IPS-18a (cell line): ENCODE results near the gene DACT1.

Source experiments
- H3K27ac ChIP-seq: one replicate; pipeline ENCODE4 v1.5.1; 2013; ENCODE audit warnings: low read length
- H3K27me3 ChIP-seq: one replicate; pipeline ENCODE4 v1.6.1; 2013; ENCODE audit warnings: mild to moderate bottlenecking, low read length; ENCODE audit not compliant: control insufficient read depth, insufficient read depth
- H3K36me3 ChIP-seq: one replicate; pipeline ENCODE4 v1.6.1; 2013; ENCODE audit warnings: low read depth, low read length; ENCODE audit not compliant: control insufficient read depth
- H3K4me1 ChIP-seq: one replicate; pipeline ENCODE4 v1.6.1; 2013; ENCODE audit warnings: low read depth, low read length; ENCODE audit not compliant: control insufficient read depth
- H3K4me3 ChIP-seq: one replicate; pipeline ENCODE4 v1.5.1; 2013; ENCODE audit warnings: low read length
- H3K9ac ChIP-seq: one replicate; pipeline ENCODE4 v1.6.1; 2013; ENCODE audit warnings: mild to moderate bottlenecking, low read length, moderate library complexity
- H3K9me3 ChIP-seq: one replicate; pipeline ENCODE4 v1.6.1; 2013; ENCODE audit warnings: low read depth, low read length; ENCODE audit not compliant: control insufficient read depth

The DACT1 gene

GRCh38 chr14:58638231-58639197, 752 bp downstream of the DACT1 start:
- peaks cover 49% of the 10 kb centered on the region for H3K27me3 ChIP-seq
- H3K36me3 ChIP-seq, result peaks cover 8% of the 10 kb centered on the region
- H3K4me3 ChIP-seq, result peak overlapping the region; percentile 64
- H3K9me3 ChIP-seq, result no peaks in the 10 kb centered on the region
- H3K9ac ChIP-seq, result peak overlapping the region; percentile 36
- H3K4me1 ChIP-seq, result peaks cover 49% of the 10 kb centered on the region
- no peak overlapping the region for H3K27ac ChIP-seq

GRCh38 chr14:58639198-58639565, 1.4 kb downstream of the DACT1 start:
- no peak overlapping the region for H3K27ac ChIP-seq
- peak overlapping the region; percentile 36 for H3K9ac ChIP-seq
- peaks cover 8% of the 10 kb centered on the region for H3K36me3 ChIP-seq
- H3K4me3 ChIP-seq, result peak overlapping the region; percentile 64
- H3K4me1 ChIP-seq, result peaks cover 42% of the 10 kb centered on the region
- H3K9me3 ChIP-seq, result no peaks in the 10 kb centered on the region
- peaks cover 42% of the 10 kb centered on the region for H3K27me3 ChIP-seq

GRCh38 chr14:58639842-58640484, 2.2 kb downstream of the DACT1 start:
- H3K4me3 ChIP-seq, result peak overlapping the region; percentile 64
- H3K4me1 ChIP-seq, result peaks cover 35% of the 10 kb centered on the region
- H3K9ac ChIP-seq, result no peak overlapping the region
- no peak overlapping the region for H3K27ac ChIP-seq
- H3K9me3 ChIP-seq, result no peaks in the 10 kb centered on the region
- peaks cover 36% of the 10 kb centered on the region for H3K27me3 ChIP-seq
- peaks cover 8% of the 10 kb centered on the region for H3K36me3 ChIP-seq

DNA sequence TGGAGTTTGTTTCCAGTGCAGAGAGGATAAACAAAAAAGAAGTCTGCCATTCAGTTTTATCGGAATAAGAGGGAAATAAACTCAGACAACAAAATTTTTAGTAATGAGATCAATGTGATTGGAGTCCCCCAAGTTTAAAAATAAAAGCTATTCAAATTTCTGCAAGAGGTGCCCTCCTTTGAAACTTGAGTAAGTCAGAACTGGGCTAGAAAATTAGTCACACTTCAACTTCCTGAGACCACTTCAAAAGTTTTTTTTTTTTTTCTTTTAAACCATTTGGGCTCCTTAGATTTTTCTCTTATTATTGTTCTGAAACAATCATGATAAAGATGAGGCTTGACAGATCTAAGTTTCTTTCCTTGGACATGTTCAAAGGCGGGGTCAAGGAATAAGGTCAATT, 3.2 kb downstream of the DACT1 start:
- peaks cover 26% of the 10 kb centered on the region for H3K4me1 ChIP-seq
- no peak overlapping the region for H3K27ac ChIP-seq
- peaks cover 8% of the 10 kb centered on the region for H3K36me3 ChIP-seq
- H3K4me3 ChIP-seq, result no peak overlapping the region
- no peak overlapping the region for H3K9ac ChIP-seq
- no peaks in the 10 kb centered on the region for H3K9me3 ChIP-seq
- peaks cover 35% of the 10 kb centered on the region for H3K27me3 ChIP-seq

DNA sequence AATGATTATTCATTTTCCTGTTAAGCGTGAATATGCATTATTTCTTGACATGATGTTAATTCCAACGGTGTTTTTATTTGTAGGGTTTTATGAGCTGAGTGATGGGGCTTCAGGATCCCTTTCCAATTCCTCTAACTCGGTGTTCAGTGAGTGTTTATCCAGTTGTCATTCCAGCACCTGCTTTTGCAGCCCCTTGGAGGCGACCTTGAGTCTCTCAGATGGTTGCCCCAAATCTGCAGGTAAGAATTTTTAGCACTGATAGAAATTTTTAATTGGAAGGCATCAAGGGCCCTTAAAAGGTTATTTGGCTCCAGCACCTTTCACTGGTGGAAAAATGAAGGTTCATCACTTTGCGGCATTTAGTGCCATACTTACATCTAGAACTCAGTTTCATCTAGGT, 3.7 kb downstream of the DACT1 start:
- Histone ChIP-seq H3K9me3 (no peaks in the 10 kb centered on the region), H3K4me1 (peaks cover 21% of the 10 kb centered on the region), H3K4me3 (no peak overlapping the region), H3K27ac (no peak overlapping the region), H3K27me3 (peaks cover 29% of the 10 kb centered on the region), H3K9ac (no peak overlapping the region), H3K36me3 (peaks cover 8% of the 10 kb centered on the region)

DNA sequence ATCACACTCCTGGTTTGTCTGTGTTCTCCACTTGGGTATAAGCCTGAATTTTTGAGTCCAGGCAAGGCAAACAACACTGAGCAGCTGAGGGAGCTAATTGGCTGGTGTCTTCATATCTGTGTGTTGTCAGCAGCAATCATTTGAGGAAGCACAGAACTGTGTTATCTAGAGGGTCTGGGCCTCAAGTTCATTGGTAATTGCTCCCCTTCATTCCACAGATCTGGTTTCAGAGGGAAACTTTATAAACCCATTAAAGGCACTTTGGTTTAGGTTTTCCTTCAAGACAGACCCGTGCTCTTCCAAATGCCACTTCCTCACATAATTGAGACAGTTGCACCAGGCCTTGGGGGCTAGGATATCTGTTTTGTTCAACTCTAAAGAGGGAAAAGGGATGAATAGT, 5.6 kb downstream of the DACT1 start:
- peaks cover 13% of the 10 kb centered on the region for H3K4me1 ChIP-seq
- no peak overlapping the region for H3K9ac ChIP-seq
- no peak overlapping the region for H3K4me3 ChIP-seq
- peaks cover 16% of the 10 kb centered on the region for H3K27me3 ChIP-seq
- no peak overlapping the region for H3K27ac ChIP-seq
- peaks cover 8% of the 10 kb centered on the region for H3K36me3 ChIP-seq
- H3K9me3 ChIP-seq, result no peaks in the 10 kb centered on the region

DNA sequence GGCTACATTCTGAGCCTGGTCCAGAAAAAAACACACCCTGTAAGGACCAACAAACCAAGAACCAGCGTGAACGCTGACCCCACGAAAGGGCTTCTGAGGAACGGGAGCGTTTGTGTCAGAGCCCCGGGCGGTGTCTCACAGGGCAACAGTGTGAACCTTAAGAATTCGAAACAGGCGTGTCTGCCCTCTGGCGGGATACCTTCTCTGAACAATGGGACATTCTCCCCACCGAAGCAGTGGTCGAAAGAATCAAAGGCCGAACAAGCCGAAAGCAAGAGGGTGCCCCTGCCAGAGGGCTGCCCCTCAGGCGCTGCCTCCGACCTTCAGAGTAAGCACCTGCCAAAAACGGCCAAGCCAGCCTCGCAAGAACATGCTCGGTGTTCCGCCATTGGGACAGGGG, 7.9 kb downstream of the DACT1 start:
- Histone ChIP-seq H3K4me3 (no peak overlapping the region), H3K9ac (no peak overlapping the region), H3K36me3 (peaks cover 8% of the 10 kb centered on the region), H3K27ac (no peak overlapping the region), H3K9me3 (no peaks in the 10 kb centered on the region), H3K4me1 (no peaks in the 10 kb centered on the region), H3K27me3 (no peaks in the 10 kb centered on the region)

DNA sequence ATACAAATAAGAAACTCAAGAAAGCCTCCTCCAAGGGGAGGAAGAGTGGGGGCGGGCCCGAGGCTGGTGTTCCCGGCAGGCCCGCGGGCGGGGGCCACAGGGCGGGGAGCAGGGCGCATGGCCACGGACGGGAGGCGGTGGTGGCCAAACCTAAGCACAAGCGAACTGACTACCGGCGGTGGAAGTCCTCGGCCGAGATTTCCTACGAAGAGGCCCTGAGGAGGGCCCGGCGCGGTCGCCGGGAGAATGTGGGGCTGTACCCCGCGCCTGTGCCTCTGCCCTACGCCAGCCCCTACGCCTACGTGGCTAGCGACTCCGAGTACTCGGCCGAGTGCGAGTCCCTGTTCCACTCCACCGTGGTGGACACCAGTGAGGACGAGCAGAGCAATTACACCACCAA, 8.7 kb downstream of the DACT1 start:
- no peaks in the 10 kb centered on the region for H3K4me1 ChIP-seq
- no peak overlapping the region for H3K4me3 ChIP-seq
- H3K27ac ChIP-seq, result no peak overlapping the region
- H3K36me3 ChIP-seq, result peaks cover 7% of the 10 kb centered on the region
- H3K9ac ChIP-seq, result no peak overlapping the region
- H3K9me3 ChIP-seq, result no peaks in the 10 kb centered on the region
- no peaks in the 10 kb centered on the region for H3K27me3 ChIP-seq

- H3K9me3 ChIP-seq, result no peaks in the 10 kb centered on the region
- no peaks in the 10 kb centered on the region for H3K27me3 ChIP-seq
- peaks cover 3% of the 10 kb centered on the region for H3K36me3 ChIP-seq
- H3K9ac ChIP-seq, result no peak overlapping the region
- no peaks in the 10 kb centered on the region for H3K4me1 ChIP-seq
- no peak overlapping the region for H3K27ac ChIP-seq
- H3K4me3 ChIP-seq, result no peak overlapping the region
Observed at GRCh38 chr14:58647777-58648176, 10.0 kb downstream of the DACT1 start.

- H3K4me3 ChIP-seq, result no peak overlapping the region
- H3K9me3 ChIP-seq, result no peaks in the 10 kb centered on the region
- no peak overlapping the region for H3K27ac ChIP-seq
- H3K27me3 ChIP-seq, result no peaks in the 10 kb centered on the region
- H3K9ac ChIP-seq, result no peak overlapping the region
- no peaks in the 10 kb centered on the region for H3K36me3 ChIP-seq
- H3K4me1 ChIP-seq, result no peaks in the 10 kb centered on the region
Observed at GRCh38 chr14:58650857-58651256, 13.1 kb downstream of the DACT1 start.

DNA sequence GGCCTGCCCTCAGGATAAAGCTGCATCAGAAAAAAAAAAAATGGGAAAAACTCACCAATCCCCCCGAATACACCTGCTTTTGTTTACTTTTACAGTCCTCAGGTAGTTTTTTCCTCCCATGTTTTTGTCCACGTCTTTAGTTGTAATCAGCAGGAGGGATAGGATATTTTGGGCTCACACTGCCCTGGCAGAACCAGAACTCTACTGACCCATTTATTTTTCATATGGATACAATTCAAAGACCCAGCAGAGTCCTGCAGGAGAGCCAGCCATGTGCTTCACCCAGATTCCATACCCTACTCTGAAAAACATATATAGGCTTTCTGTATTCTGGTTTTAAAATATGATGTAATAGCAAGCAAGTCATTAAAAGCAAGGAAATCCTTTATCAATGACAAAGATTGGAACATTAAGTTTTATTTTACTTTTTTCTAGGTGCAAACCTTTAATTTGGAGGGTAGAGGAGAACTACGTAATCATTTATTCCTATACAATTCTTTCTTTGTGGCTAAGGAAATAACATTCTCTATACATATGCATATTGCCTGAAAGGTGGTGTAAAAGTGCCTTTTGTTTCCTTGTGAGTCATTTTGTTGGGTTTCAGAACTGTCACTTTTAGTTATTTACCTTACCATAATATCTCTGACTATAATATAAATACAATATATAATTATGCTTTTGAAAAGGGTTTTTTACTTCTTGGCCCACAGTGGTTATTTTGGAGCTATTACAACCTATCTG, 19.1 kb downstream of the DACT1 start:
- Histone ChIP-seq H3K27me3 (no peaks in the 10 kb centered on the region), H3K9me3 (no peaks in the 10 kb centered on the region), H3K36me3 (no peaks in the 10 kb centered on the region), H3K9ac (no peak overlapping the region), H3K4me3 (no peak overlapping the region), H3K4me1 (peaks cover 14% of the 10 kb centered on the region), H3K27ac (no peak overlapping the region)
